Activated CD4-positive, CD25-positive, alpha-beta regulatory T cell treated with anti-CD3 and anti-CD28 coated beads, Interleukin-2, amount 50 U/mL, for 72 hours (primary cell): ENCODE results near the gene STARD9.
"Not testable (repeated sequence)": the region's sequence is repeated elsewhere in the genome, so short reads cannot be mapped to it uniquely, and the experiment has no call there.

Experiments used
- DNase-seq: peaks from one replicate; pipeline ENCODE4 v3.0.0; 2021

STARD9 gene

DNA sequence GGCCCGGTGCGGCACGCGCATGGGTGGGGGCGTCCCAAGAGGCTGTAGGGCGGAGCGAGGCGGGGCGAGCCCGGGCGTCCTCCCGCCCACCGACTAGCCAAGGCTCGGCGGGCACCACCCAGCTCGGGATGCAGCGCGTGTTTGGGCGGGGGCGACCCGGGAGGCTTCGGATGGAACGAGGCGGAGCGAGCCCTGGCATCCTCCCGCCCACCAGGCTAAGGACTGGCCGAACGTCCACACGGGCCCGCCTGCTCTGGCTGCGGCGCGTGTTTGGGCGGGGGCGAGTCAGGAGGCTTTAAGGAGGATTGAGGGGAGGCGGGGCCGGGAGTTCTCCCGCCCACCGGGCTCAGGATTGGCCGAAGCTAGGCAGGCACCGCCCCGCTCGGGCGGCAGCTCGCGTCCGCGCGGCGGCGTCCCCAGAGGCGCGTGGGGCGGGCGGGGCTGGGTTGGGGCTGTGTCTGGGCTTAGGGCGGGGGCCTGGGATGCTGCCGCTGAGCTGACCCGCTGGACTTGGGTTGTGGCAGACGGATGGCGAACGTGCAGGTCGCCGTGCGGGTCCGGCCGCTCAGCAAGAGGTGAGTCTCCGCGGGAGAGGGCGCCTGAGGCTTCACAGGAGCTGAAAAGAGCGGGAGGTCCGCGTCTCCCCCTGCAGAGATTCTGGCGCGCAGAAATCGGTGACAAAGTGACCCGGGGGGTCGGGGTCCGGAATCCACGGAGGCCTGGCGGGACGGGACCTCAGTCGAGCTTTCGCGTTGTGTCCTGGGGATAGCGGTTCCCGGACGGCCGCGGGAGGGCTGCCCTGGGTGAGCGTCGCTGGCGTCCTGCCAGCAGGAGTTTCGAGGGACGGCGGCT lies at the start of gene STARD9:
STARD9 (plus strand) TSS at position 419 of the 852 bp plus-strand sequence; CDS start at position 529, 110 bp downstream.
- DNase-seq, result peak; percentile 98

DNA sequence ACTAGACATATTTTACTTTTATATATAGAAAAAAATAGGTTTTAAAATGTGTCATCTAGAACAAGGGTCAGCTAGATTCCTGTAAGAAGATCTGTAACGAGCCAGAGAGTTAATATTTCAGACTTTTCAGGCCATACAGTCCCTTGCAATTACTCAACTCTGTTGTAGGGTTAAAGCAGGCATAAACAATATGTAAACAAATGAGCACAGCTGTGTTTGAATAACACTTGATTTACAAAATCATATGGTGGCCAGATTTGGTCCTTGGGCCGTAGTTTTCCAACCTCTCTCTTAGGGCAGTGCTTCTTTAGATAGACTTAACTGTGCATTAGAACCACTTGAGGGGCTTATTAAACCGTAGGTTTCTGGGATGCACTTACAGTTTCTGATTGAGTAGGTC lies 46.4 kb upstream of the STARD9 start:
- no peak for DNase-seq

DNA sequence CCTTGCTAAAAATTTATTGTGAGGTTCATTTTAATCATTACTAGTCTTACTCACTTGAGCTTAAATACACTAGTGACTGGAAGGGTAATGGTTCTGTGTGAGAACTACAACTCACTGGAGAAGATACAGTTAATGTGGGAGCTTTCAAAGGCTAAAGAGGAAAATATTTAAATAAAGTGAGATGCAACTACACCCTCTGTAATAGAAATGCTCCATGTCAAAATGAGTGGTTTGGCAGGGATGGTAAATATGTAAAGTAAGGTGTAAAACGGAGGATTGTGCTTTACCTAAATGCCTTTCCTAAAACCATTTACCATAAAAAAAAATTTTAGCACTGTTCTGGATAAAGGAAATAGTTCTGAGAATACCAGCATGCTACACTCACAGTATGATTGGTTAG lies 42.2 kb upstream of the STARD9 start:
- no peak for DNase-seq

DNA sequence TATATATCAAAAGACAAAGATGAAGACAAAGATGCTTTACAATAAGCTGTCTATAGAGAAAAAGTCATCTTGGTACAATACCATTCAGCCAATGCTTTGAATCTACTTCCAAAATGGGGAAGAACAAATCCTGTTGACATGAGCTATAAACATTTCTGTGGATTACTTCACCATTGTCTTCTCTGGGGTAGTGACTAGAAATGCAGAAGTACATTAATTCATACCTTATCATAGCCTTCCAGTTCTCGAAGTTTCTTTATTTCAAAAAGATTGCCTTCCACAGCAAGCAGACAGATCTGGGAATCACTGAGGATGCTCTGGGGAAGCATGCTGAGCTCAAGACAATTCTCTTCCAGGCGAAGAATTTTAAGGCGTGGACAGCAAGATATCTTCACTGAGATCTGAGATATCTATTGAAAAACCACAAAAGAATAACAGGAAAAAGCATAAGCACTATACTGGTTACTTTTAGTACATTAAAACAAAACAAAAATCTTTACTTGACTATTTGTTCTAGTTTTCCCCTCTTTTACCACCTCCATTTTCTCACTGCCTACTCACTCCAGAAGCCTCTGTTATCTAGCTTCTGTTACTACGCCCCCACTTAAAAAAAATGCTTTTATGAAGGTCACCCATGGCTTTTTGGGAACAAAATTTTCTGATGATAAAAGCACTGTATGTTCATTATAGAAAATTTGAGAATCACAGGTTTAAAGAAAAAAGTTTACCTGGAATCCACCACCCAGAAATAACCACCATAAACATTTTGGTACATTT lies 30.4 kb upstream of the STARD9 start:
- DNase-seq, result no peak

DNA sequence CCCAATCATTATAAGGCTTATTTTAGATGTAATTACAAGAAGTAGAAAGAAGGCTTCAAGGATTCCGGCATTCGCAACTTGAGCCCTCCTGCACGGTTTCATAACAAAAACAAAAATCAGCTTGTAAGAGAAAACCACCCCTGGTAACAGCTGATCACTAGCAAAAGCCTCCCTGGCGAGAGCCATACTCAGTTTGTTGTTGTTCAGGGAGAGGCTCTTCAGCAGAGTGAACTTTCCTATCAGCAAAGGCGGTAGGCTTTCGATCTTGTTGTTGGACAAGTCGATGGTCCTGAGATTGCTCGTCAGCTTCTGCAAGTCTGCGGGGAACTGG lies 27.5 kb upstream of the STARD9 start:
- no peak for DNase-seq

DNA sequence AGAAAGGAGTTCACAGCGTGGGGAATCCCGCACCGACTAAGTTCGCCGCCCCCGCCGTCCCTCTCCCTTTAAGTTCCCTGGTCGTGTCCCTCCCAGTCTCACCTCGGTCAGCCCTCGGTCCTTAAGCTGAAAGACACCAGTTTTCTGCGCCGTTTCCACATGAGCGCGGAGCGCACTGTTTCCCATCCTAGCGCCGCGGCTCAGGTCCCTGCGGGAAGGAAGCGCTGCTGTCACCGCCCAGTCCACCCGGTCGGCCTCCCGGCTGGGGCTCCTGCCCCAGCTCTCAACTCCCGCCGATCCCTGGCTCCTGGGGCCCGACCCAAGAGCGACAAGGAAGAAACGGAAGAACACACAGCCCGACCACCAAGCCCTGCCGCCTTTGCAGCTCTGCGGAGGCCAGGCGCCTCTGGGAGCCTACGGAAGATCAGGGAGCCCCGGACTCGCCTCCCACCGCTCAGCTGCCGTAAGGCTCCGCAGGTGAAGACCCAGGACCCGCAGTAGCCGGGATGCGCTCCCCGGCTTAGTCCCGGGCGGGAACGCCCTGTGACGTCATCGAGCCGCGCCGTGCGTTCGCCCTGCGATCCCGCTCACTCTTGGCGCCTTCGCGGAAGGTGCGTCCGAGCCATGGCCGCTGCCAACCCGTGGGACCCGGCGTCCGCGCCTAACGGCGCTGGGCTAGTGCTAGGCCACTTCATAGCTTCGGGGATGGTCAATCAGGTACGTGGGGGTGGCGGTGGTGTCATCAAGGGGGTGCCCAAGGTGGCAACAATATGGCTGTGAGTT lies 27.0 kb upstream of the STARD9 start, which contains the start of the genes HAUS2 and LRRC57:
HAUS2 (plus strand) TSS at position 590 of the 783 bp plus-strand sequence; CDS start at position 625, 35 bp downstream.
LRRC57 (minus strand) TSS at position 545 of the 783 bp plus-strand sequence; CDS start at position 186, 359 bp downstream.
- peak; percentile 90 for DNase-seq

DNA sequence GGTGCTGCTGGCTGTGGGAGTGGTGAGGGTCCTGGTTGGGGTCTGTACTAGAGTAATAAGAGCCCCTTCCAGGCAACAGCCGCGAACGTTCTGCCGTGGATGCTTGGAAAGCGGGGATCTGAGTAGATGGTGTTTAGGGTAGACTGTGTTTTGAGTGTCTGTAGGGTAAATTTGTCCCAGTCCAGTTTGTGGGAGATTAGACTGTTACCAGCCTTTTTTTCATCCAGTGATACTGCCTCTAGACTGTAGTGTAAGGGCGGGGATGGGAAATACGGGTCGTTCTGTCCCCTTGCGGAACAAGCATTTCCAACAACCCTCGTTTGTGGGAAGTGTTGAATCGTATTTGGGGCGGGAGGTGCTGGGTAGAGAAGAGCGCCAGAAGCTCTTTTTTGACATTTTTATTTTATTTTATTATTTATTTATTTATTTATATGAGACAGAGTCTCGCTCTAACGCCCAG lies 26.3 kb upstream of the STARD9 start:
- no peak for DNase-seq

DNA sequence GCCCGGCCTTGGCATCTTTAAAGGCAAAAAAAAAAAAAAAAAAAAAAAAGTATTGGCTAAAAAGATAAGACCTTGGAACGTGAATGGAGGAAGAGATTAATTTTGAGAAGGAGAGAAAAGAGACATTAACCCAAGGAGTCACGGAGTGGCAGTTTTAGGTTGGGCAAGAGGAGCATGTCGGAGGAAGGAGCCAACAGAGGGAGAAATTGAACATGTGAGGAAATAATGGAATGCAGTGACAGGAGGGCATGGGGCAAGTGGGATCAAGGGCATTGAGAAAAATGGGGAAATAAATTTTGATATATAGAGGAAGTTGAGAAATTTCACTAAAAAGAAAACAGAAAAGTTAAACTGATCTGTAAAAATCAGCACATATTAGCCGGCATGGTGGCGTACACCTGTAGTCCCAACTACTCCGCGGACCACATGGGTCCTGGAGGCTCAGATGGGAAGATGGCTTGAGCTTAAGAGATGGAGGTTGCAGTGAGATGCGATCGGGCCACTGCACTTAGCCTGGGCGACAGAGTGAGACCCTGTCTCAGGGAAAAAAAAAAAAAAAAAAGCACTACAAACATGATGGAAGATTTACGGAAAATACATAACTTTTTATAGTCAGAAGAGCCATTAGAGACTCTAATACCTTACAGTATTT lies 25.5 kb upstream of the STARD9 start:
- DNase-seq, result no peak

DNA sequence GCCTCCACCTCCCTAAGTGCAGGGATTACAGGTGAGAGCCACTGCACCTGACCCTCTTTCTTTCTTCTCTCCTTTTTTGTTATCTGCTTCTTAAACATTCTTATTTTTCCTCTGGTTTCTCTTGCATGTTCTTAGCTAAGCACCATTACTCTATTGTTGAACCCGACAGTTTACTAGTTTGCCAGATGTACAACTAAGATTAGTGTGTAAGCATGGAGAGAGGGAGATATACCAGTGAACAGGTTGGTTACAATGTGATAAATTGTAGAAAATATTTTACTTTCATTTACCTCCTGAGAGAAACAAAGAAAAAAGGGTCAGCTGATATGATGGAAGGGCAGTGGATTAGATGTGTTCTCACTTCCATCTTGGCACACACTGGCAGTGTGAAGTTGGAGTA lies 21.9 kb upstream of the STARD9 start:
- DNase-seq, result no peak

DNA sequence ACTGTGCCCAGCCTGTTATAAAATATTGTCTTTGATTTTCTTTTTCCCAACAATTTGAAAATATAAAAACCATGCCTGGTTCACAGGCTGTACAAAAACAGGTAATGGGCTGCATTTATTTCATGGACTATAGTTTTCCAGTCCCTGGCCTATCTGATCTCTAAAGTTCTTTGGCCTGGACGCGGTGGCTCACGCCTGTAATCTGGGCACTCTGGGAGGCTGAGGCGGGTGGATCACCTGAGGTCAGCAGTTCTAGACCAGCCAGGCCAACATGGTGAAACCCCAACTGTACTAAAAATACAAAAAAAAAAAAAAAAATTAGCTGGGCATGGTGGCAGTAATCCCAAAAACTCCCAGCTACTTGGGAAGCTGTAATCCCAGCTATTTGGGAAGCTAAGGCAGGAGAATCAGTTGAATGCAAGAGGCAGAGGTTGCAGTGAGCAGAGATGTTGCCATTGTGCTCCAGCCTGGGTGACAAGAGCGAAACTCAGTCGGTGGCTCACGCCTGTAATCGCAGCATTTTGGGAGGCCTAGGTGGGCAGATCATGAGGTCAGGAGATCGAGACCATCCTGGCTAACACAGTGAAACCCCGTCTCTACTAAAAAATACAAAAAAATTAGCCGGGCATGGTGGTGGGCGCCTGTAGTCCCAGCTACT lies 18.7 kb upstream of the STARD9 start:
- DNase-seq, result not testable (repeated sequence)

DNA sequence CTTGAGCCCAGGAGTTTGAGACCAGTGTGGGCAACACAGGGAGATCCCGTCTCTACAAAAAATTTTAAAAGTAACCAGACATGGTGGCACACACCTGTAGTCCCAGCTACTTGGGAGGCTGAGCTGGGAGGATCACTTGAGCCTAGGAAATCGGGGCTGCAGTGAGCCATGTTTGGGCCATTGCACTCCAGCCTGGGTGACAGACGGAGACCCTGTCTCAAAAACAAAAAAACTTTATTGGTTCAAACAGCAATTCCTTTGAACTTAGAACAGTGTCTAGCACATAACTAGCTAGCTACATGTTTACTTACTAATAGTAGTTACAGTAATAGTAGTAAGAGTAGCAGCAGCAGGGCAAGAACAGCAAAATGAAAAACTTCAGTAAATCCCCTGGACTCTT lies 16.7 kb upstream of the STARD9 start:
- DNase-seq, result no peak

DNA sequence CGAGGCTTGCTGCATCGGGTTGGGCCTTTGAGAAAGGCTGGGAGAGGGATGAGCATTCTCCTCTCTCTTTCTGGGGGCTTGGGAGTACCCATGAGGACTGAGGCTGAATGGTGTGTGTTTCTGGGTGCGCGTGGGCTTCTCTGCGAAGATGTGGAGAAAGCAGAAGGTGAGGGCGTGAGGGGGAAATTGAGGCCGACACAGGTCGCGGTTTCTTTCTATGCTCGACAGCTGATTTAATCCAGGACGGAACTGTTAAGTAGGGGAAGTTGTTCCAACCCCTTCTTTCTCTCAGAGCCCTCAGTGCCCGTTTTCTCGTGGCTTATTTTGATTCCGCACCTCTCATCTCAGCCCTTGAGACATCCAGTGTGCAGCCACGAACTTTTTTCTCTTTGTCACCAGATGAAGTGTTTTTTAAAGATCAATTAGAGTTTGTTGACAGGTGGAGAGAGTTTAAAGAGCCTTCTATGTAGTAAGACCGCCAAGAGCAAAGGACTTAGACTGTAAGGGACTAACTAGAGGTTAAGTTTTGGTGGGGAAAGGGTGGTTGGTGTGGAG lies 711 bp downstream of the STARD9 start:
- DNase-seq, result no peak

DNA sequence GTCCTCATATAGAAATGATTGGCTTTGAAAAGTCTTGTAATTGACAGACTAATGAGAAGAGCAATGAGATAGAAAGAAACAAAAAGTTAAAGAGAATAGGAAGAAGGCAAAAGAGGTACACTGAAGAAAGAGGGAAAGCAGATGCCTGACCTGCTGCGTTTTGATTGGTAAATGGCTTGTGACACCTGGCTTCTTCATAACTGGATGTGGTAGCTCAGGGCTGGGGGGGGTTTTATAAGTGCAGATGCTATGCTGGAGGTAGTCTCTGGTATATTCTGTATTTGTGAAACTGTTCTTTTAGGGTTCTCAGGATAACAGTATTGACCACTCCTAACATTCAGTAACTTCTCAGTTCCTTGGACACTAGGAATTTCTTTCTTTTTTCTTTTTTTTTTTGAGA lies 1.4 kb downstream of the STARD9 start:
- no peak for DNase-seq

DNA sequence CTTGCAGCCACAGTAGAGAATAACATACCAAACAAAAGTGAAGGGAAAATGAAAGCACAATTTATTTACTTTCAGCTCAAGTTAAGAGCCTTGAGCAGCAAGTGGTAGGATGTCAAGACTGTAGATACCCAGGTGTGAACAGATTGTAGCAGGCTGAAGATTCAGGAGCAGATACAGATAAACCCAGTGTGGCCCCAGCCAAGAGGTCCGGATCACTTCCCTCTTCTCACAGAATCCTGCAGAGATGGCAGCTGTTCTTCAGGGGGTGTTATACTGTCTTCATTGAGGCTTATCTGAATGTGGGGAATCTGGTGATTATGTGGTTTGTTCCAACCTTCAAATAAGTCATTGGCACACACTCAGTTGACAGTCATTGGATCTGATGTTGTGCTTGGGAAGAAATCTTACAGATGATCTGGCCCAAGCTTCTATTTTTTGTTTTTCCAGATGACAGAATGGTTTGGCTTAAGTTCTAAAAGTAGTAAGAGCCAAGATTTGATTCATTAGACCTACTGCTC lies 2.2 kb downstream of the STARD9 start:
- DNase-seq, result no peak

DNA sequence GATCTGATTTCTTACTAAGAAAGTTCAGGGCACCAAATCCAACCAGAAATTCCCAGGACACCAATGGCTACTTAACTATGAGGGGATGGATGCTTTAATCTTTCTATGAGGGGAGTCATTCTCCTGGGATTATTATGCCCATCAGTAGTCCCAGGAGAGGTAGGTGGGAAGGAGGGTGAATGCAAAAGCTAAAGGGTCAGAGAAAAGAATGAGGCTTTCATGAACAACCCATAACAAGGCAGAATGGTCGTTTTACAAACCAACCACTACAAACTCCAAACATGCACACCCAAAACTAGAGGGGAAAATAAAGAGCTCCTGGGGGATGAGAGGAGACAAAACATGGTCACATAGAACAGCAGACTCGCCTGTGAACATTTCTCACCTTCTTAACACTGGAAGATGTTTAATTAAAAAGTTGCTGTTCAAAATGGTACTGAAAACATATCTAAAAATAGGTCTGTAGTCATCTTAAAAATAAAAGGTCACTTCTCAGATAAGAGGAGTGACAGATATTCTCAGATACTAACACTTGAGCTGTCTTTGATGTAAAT lies 3.7 kb downstream of the STARD9 start:
- DNase-seq, result no peak

DNA sequence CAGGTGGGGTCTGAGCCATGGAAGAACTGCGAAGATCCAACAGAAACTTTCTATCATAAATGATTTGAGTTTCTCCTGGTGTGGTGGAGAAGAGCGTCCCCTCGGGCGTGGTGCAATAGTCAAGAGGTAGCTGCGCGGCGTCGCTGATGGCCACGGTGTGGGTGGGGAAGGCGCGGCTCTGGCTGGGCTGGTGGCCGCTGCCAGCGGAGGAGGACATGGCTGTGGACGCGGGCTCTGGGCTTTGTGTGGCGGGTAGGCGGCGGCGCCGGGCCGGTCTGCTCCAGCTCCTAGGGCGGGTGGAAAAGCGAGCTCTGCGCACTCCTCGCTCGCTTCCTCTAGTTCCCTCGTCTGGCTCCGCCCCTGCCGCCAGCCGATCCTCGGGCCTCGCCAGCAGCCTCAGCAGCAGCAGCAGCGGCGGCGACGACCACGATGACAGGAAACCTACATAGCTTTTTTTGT lies 5.9 kb downstream of the STARD9 start:
- peak; percentile 74 for DNase-seq

DNA sequence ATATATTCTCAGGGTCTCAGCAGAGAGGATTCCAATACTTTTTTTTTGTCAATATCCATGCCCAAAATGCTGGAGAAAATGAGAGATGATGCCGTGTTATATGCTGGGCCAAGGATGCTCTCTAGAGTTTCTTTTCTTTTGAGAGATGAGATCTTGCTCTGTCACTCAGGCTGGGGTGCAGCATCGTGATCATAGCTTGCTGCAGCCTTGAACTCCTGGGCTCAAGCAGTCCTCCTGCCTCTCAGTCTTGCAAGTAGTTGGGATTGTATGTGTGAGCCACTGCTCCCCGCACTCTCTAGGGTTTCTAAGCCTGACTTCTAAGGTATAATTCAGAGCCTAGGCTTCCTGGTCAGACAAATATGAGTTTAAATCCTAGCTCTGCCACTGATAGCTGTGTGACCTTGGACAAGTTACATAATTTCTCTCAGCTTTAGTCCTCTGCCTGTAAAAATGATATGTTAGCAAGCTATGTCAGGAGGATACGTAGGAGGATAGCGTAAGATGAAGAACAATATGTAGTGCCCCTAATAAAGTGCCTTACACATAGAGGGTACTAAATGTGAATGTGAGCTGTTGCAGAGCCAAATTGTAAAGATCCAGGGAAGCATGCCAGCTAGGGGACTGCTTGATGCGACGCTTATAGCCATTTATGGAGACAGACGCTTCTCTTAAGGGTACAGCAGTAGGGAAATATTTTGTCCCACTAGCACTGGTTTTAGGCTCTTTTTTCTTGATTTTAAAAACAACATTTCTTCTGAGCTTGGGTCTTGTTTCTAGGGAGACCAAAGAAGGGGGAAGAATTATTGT lies 7.4 kb downstream of the STARD9 start:
- no peak for DNase-seq

DNA sequence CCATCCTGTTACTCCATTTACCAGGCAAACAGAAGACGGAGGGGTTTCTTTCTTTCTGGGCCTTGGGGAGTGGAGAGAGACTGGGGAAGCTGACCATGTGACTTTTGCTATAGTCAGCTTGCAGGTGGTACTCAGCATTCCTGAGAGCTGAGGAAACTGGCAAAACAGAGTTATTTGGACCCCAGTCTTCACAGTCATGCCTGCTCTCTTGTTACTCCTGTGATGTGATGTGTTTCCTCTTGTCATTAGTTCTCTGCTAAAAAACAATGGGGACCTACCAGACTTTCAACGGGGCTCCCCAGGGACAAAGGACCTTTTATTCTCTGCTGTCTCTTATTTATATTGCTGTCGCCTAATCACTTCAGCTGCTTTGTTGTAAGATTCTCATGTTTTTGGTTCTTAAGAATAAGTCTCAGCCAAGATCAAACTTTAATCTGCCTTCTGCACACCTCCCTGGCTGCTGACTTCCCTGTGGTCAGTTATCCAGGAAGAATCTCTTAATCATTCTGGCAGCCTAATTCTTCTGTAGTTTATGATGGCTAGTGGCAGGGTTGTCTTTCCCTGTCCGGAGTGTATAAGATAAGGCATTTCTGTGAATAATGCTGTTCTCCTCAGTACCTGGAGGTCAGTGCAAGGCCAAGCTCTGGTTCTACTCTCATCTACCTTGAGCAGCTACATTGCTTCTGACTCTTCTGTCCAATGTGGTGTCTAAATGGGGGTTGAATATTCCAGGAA lies 8.8 kb downstream of the STARD9 start:
- no peak for DNase-seq

DNA sequence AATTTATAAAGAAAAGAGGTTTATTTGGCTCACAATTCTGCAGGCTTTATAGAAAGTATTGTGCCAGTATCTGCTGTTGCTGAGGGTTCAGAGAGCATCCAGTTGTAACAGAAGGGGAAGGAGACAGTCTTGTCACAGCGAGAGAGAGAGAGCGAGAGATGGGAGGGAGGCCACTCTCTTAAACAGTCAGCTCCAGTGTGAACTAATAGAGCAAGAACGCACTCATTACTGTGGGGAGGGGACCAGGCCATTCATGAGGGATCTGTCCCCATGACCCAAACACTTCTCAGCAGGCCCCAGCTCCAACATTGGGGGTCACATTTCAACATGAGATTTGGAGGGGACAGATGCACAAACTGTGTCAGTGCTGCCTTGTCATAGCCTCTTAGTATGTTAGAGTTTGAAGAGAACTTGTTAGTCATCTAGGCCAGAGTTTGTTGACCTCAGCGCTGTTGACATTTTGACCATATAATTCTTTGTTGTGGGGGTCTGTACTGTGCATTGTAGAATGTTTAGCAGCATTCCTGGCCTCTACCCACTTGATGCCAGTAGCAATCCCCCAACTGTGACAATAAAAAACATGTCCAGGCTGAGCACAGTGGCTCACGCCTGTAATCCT lies 15.3 kb downstream of the STARD9 start:
- DNase-seq, result no peak
